Gastroesophageal sphincter (tissue), 3 donors: Measurements from ENCODE around the gene VCL.

ENCODE experiments used
- CTCF ChIP-seq, 4 experiments: fragments of 200-600 bp in 2 of 4; fragments of 450-650 bp in 2 of 4; sonication (generic) in 1 of 4; IDR thresholded peaks; one replicate each; pipeline ENCODE4 v1.5.1; 2017 to 2019; ENCODE audit warnings: antibody characterized with exemption in 4 of 4, mild to moderate bottlenecking in 2 of 4, moderate library complexity in 2 of 4
- EP300 ChIP-seq: sonication (generic); formaldehyde crosslinking; IDR thresholded peaks from one replicate; pipeline ENCODE4 v1.6.1; 2017; ENCODE audit warnings: antibody characterized with exemption, mild to moderate bottlenecking
- POLR2A ChIP-seq, 2 donors: fragments of 450-650 bp; IDR thresholded peaks; one replicate each; pipeline ENCODE4 v1.6.1; 2017; ENCODE audit warnings: antibody characterized with exemption in 2 of 2, mild to moderate bottlenecking in 2 of 2, moderate library complexity in 1 of 2
- POLR2AphosphoS5 ChIP-seq: sonication (generic); formaldehyde crosslinking; IDR thresholded peaks from one replicate; pipeline ENCODE4 v1.6.1; 2017; ENCODE audit warnings: antibody characterized with exemption

DNA sequence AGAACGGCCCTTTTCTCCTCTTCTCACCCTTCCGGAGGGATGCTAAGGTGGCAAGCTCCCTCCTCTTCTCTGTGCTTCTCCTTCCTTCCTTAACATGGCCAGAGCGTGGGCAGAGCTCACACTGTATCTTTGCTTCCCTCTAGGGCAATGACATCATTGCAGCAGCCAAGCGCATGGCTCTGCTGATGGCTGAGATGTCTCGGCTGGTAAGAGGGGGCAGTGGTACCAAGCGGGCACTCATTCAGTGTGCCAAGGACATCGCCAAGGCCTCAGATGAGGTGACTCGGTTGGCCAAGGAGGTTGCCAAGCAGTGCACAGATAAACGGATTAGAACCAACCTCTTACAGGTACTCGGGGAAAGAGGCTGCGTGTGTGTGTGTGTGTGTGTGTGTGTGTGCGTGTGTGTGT, 116.1 kb downstream of the VCL start:
- TF ChIP-seq CTCF (IDR thresholded peaks at IDR 0.05) (no peak), POLR2AphosphoS5 (no peak), POLR2A (IDR thresholded peaks at IDR 0.05) (no peak), EP300 (no peak)
